Keratinocyte (primary cell): ENCODE data around the gene UGT2B28. TPM values are rescaled to one million over a fixed set of nuclear protein-coding genes. Genes with fewer than 3 reads are reported as not detected.
"Not testable (repeated sequence)": the region's sequence is repeated elsewhere in the genome, so short reads cannot be mapped to it uniquely, and the experiment has no call there.

Experiments
- DNase-seq: peaks from one replicate; pipeline ENCODE4 v3.0.0-alpha.2; 2011; ENCODE audit warnings: low read depth, missing footprints, low spot score
- FAIRE-seq: peaks from 2 replicates; lab custom pipeline; 2011; peaks lifted over from hg19 to GRCh38; lab: Jason Lieb, UNC
- H2AFZ ChIP-seq: 2 replicates; pipeline ENCODE4 v1.6.0; 2012; ENCODE audit warnings: low read length, control low read depth, inconsistent platforms; ENCODE audit not compliant: control insufficient read depth
- H3K27ac ChIP-seq: 2 replicates; pipeline ENCODE4 v1.5.1; 2011; ENCODE audit warnings: low read length; ENCODE audit not compliant: control insufficient read depth, insufficient read depth
- H3K27me3 ChIP-seq: 3 replicates; pipeline ENCODE4 v1.6.0; 2011; ENCODE audit warnings: low read length; ENCODE audit not compliant: control insufficient read depth, insufficient read depth; ENCODE audit errors: extremely low read depth
- H3K36me3 ChIP-seq, 2 experiments: 2 replicates in 1 of 2; 3 replicates in 1 of 2; pipeline ENCODE4 v1.5.1; 2011; ENCODE audit warnings: low read length in 2 of 2, mild to moderate bottlenecking in 1 of 2; ENCODE audit not compliant: control insufficient read depth in 2 of 2, insufficient read depth in 2 of 2; ENCODE audit errors: extremely low read depth in 1 of 2
- H3K4me1 ChIP-seq: 3 replicates; pipeline ENCODE4 v1.5.1; 2011; ENCODE audit warnings: low read length; ENCODE audit not compliant: control insufficient read depth, insufficient read depth; ENCODE audit errors: extremely low read depth
- H3K4me2 ChIP-seq: 3 replicates; pipeline ENCODE4 v1.6.0; 2011; ENCODE audit warnings: low read depth, low read length; ENCODE audit not compliant: control insufficient read depth, insufficient read depth; ENCODE audit errors: extremely low read depth
- H3K4me3 ChIP-seq, 3 experiments: fragments of 200-600 bp in 1 of 3; sonication (generic) in 1 of 3; 2 replicates in 2 of 3; 3 replicates in 1 of 3; pipeline ENCODE4 v1.5.1; 2011 to 2016; ENCODE audit warnings: low read length in 3 of 3, mild to moderate bottlenecking in 3 of 3, control low read depth in 2 of 3, inconsistent platforms in 1 of 3, low read depth in 1 of 3, mixed read lengths in 1 of 3, mixed run types in 1 of 3, moderate library complexity in 1 of 3; ENCODE audit not compliant: control insufficient read depth in 2 of 3, insufficient read depth in 2 of 3; ENCODE audit errors: extremely low read depth in 1 of 3
- H3K79me2 ChIP-seq: 2 replicates; pipeline ENCODE4 v1.6.0; 2012; ENCODE audit warnings: low read length; ENCODE audit not compliant: control insufficient read depth, insufficient read depth
- H3K9ac ChIP-seq: 3 replicates; pipeline ENCODE4 v1.6.0; 2011; ENCODE audit warnings: low read length; ENCODE audit not compliant: control insufficient read depth, insufficient read depth; ENCODE audit errors: extremely low read depth
- H3K9me1 ChIP-seq: 3 replicates; pipeline ENCODE4 v1.6.0; 2011; ENCODE audit warnings: low read length; ENCODE audit not compliant: control insufficient read depth, insufficient read depth; ENCODE audit errors: extremely low read depth
- H3K9me3 ChIP-seq: 2 replicates; pipeline ENCODE4 v1.5.1; 2012; ENCODE audit warnings: low read depth, low read length; ENCODE audit not compliant: control insufficient read depth
- H4K20me1 ChIP-seq: 3 replicates; pipeline ENCODE4 v1.6.0; 2011; ENCODE audit warnings: low read length; ENCODE audit not compliant: control insufficient read depth, insufficient read depth; ENCODE audit errors: extremely low read depth
- dilution Hi-C: fragments of 300-500 bp; cut with MboI; formaldehyde crosslinking; loops from one replicate; pipeline ENCODE4 v1.7.0; 2020; ENCODE audit warnings: low sequenced_read_pairs; ENCODE audit not compliant: extremely low pct_ligation_motif_present
- polyA plus RNA-seq, 5 experiments: library from polyadenylated mRNA; depleted of rRNA in 3 of 5; stranded (reverse) in 3 of 5; stranded (forward) in 1 of 5; unstranded in 1 of 5; fragments of >200 nt; gene quantifications; 1 replicate in 1 of 5; 2 replicates in 3 of 5; 3 replicates in 1 of 5; pipeline versions ENCODE4 v1.2.1 to v1.2.3, GENCODE V29; 2011 to 2012; ENCODE audit warnings: missing spikeins in 2 of 5, low read depth in 1 of 5, low replicate concordance in 1 of 5
- TF ChIP-seq, protein P1 (sequence below), 3 experiments: IDR thresholded peaks in 1 of 3; conservative IDR thresholded peaks in 1 of 3; optimal IDR thresholded peaks in 1 of 3; 2 replicates in 2 of 3; 3 replicates in 1 of 3; pipeline versions ENCODE3 to v1.5.1; 2011; ENCODE audit warnings: low read length in 3 of 3, mild to moderate bottlenecking in 3 of 3, moderate library complexity in 2 of 3, control low read depth in 1 of 3, inconsistent platforms in 1 of 3; ENCODE audit not compliant: insufficient read depth in 2 of 3; ENCODE audit errors: extremely low read depth in 1 of 3

The UGT2B28 gene
- polyA plus RNA-seq, 1 donor (not counting 4 experiments of a cell fraction or from before 2014, with no cell fraction given), result not detected

DNA sequence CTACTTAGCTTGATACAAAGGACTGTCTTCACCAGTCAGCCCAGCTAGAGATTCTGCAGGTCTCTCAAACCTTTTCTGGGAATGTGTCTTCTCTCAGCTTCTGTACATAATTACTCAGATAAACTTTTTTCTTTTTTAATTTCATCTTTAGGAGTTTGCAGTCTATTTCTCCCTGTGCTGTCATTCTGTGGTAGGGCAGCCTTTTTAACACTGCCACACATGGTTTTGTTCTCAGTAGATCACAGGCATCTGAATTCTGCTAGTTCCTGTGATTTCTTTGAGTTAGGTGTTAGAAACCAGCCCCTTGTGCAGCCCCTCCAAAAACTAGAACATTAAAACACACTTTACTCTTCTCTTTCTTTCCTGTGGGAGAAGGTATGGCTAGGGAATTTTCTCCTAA is 55.2 kb downstream of the UGT2B28 start:
- H3K79me2 ChIP-seq, H3K4me1 ChIP-seq, H3K36me3 ChIP-seq, H3K27ac ChIP-seq, H3K4me2 ChIP-seq, dilution Hi-C loops, H3K4me3 ChIP-seq, H3K9me1 ChIP-seq, DNase-seq, H3K9me3 ChIP-seq, H3K9ac ChIP-seq, H3K27me3 ChIP-seq, H4K20me1 ChIP-seq, H2AFZ ChIP-seq, FAIRE-seq: not testable (repeated sequence)
- TF ChIP-seq, protein P1, sequence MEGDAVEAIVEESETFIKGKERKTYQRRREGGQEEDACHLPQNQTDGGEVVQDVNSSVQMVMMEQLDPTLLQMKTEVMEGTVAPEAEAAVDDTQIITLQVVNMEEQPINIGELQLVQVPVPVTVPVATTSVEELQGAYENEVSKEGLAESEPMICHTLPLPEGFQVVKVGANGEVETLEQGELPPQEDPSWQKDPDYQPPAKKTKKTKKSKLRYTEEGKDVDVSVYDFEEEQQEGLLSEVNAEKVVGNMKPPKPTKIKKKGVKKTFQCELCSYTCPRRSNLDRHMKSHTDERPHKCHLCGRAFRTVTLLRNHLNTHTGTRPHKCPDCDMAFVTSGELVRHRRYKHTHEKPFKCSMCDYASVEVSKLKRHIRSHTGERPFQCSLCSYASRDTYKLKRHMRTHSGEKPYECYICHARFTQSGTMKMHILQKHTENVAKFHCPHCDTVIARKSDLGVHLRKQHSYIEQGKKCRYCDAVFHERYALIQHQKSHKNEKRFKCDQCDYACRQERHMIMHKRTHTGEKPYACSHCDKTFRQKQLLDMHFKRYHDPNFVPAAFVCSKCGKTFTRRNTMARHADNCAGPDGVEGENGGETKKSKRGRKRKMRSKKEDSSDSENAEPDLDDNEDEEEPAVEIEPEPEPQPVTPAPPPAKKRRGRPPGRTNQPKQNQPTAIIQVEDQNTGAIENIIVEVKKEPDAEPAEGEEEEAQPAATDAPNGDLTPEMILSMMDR (optimal IDR thresholded peaks at IDR 0.05 in 1 of 3, IDR thresholded peaks at IDR 0.05 in 1 of 3, conservative IDR thresholded peaks at IDR 0.05 in 1 of 3; ENCODE audit: extremely low read depth in 1 of 3, insufficient read depth in 2 of 3, low read length in 3 of 3), result peak in 1 of 3 experiments; percentile 25

DNA sequence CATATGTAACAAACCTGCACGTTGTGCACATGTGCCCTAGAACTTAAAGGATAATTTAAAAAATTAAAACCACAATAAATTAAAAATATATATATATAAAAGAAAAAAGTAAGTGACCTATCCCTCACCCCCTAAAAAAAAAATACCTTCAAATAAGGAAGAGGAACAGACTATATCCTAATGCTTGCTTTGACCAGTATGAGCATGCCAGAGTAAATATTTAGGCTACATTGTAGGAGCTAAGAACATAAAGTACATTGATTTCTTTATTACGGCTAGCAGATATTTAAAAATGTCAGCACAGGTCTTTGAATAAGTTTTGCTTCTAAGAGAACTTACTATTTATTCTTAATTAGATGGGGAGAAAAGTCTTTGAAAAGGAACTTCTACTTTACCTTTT is 62.8 kb downstream of the UGT2B28 start:
- DNase-seq, dilution Hi-C loops, H3K79me2 ChIP-seq, H3K27ac ChIP-seq, H3K4me2 ChIP-seq, H3K27me3 ChIP-seq, H4K20me1 ChIP-seq, H3K36me3 ChIP-seq, H3K4me1 ChIP-seq, H3K9ac ChIP-seq, H3K9me3 ChIP-seq, FAIRE-seq, H2AFZ ChIP-seq, H3K4me3 ChIP-seq, H3K9me1 ChIP-seq: not testable (repeated sequence)

DNA sequence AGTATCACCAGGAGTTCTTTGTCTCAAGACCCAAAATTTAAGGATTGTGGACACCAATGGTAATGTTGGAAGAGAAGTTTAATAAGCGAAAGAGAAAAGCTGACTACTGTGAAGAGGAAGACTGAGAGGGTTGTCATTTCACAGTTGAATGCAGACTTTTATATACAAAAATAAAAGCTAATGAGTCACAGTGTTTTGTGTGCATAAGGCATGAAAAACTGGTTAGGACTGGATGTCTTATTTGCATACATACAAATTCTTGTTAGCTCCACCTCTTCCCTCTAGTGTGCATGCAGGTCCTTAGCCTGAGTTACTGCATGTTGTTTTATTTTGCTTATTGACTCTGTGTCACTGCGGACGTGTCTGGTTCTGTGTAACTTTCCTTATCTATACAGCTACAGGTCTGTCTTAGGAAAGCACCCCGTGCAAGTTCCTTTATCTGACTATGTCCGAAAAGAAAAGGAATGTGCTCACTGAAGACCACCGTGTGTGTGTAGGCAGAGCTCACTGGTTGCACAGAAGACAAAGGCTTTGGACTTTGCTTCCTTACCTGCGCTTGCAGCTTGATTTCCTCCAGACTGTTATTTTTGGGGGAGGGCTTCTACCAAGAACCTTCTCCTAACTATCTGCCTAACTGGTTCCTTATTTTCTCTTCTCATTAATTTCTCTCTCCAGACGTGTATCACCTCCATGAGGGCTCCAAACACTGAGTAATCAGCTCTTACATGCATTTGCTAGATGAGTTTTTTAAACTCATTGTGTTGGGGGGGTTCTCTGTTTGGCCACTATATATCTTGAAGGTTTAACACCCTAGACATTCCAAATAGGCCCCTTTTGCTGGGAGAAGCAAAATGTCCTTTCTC is 63.5 kb downstream of the UGT2B28 start:
- H3K4me3 ChIP-seq, H4K20me1 ChIP-seq, H3K79me2 ChIP-seq, H3K27ac ChIP-seq, H3K36me3 ChIP-seq, H3K4me2 ChIP-seq, H3K9me3 ChIP-seq, H3K9me1 ChIP-seq, H3K9ac ChIP-seq, H3K27me3 ChIP-seq, DNase-seq, H3K4me1 ChIP-seq, H2AFZ ChIP-seq, FAIRE-seq, dilution Hi-C loops: not testable (repeated sequence)

Other genes with a start within 250 kb of the UGT2B28 start
- 0.05 to 0.11 TPM (median 0.05 TPM) in 3 replicates for gene UGT2B7, start 184.0 kb upstream of the UGT2B28 start, polyA plus RNA-seq
- gene UGT2B11, start 65.7 kb upstream of the UGT2B28 start, polyA plus RNA-seq, result not detected in 3 replicates
- not detected in 3 replicates for gene UGT2B4, start 215.4 kb downstream of the UGT2B28 start, polyA plus RNA-seq